IPS-20b (cell line): ENCODE measurements around the gene LUC7L.
"Not testable (repeated sequence)": the region's sequence is repeated elsewhere in the genome, so short reads cannot be mapped to it uniquely, and the experiment has no call there.

Source experiments
- H3K27ac ChIP-seq: one replicate; pipeline ENCODE4 v1.5.1; 2013; ENCODE audit warnings: low read length
- H3K27me3 ChIP-seq: 2 replicates; pipeline ENCODE4 v1.6.1; 2013; ENCODE audit warnings: mild to moderate bottlenecking, low read length, inconsistent platforms; ENCODE audit not compliant: insufficient read depth
- H3K36me3 ChIP-seq: 2 replicates; pipeline ENCODE4 v1.6.1; 2013; ENCODE audit warnings: low read depth, mild to moderate bottlenecking, inconsistent platforms, low read length, moderate library complexity; ENCODE audit not compliant: insufficient read depth
- H3K4me1 ChIP-seq: 2 replicates; pipeline ENCODE4 v1.6.1; 2013; ENCODE audit warnings: mild to moderate bottlenecking, control low read depth, inconsistent platforms, low read length, moderate library complexity; ENCODE audit not compliant: insufficient read depth
- H3K4me3 ChIP-seq: 2 replicates; pipeline ENCODE4 v1.5.1; 2013; ENCODE audit warnings: mild to moderate bottlenecking, low read length, inconsistent platforms
- H3K9ac ChIP-seq: 2 replicates; pipeline ENCODE4 v1.6.1; 2013; ENCODE audit warnings: low read depth, mild to moderate bottlenecking, inconsistent platforms, low read length, moderate library complexity
- H3K9me3 ChIP-seq: 2 replicates; pipeline ENCODE4 v1.6.1; 2013; ENCODE audit warnings: mild to moderate bottlenecking, low read depth, low read length, inconsistent platforms; ENCODE audit not compliant: insufficient read depth

Gene LUC7L

DNA sequence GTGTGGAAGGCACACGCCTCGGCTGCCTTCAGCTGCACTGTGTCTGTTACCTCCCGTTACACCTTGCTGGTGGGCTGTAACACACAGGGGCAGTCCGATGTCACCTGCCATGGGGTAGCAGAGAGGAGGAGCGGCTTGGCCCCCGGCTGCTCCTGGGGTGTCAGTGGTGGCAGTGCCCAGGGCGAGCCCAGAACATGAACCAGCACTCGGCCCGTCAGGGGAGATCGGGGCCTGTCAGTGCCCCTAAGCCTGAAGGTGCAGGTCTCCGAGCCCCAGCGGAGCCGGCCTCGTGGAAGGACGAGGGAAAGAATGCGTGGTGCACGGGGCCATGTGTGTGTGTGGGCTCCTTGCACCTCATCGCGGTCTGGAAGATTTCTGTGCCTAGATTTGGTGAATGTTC lies 31.1 kb upstream of the LUC7L start:
- H3K4me3 ChIP-seq = no peak overlapping the region
- H3K4me1 ChIP-seq = no peaks in the 10 kb centered on the region
- H3K9ac ChIP-seq = no peak overlapping the region
- H3K27me3 ChIP-seq = no peaks in the 10 kb centered on the region
- no peaks in the 10 kb centered on the region for H3K9me3 ChIP-seq
- H3K36me3 ChIP-seq = peaks cover 56% of the 10 kb centered on the region
- H3K27ac ChIP-seq = no peak overlapping the region

DNA sequence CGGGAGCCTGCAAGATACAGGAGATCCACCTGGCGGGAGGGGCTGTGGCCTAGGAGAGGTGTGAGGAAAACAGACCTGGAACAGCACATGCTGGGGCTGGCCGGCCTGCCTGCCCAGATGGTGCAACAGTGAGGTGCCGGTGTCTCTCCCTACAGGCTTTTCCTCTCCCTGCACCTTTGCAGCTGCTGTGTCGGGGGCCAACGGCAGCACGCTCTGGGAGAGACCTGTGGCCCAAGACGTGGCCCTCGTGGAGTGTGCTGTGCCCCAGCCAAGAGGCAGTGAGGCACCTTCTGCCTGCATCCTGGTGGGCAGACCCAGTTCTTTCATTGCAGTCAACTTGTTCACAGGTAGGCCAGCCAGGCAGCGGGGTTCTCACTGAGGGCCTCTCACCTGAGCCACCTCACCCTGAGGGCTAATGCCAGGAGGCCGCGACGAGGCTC lies 30.6 kb upstream of the LUC7L start:
- peaks cover 61% of the 10 kb centered on the region for H3K36me3 ChIP-seq
- no peaks in the 10 kb centered on the region for H3K27me3 ChIP-seq
- H3K4me1 ChIP-seq = no peaks in the 10 kb centered on the region
- no peaks in the 10 kb centered on the region for H3K9me3 ChIP-seq
- no peak overlapping the region for H3K27ac ChIP-seq
- H3K4me3 ChIP-seq = no peak overlapping the region
- H3K9ac ChIP-seq = no peak overlapping the region

DNA sequence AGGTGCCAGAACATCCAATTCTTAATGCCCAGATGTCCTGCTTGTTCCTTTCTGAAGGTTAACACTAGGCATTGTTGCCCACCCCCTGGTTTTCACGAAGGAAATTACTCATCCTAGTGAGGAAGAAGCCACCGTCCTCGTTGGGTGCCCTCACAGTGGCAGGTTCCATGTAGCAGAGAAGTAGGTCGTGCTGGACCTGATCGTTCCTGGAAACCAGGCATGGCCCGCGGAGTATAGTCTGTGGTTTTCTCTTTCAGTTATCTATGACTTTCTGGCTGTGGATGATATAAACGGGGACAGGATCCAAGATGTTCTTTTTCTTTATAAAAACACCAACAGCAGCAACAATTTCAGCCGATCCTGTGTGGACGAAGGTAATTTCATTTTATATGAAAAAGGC lies 30.0 kb upstream of the LUC7L start:
- Histone ChIP-seq H3K27ac (no peak overlapping the region), H3K9me3 (no peaks in the 10 kb centered on the region), H3K4me1 (no peaks in the 10 kb centered on the region), H3K36me3 (peaks cover 60% of the 10 kb centered on the region), H3K9ac (no peak overlapping the region), H3K27me3 (no peaks in the 10 kb centered on the region), H3K4me3 (no peak overlapping the region)

DNA sequence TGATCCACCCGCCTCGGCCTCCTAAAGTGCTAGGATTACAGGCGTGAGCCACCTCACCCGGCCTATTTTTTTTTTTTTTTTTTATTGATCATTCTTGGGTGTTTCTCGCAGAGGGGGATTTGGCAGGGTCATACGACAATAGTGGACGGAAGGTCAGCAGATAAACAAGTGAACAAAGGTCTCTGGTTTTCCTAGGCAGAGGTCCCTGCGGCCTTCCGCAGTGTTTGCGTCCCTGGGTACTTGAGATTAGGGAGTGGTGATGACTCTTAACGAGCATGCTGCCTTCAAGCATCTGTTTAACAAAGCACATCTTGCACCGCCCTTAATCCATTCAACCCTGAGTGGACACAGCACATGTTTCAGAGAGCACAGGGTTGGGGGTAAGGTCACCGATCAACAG lies 28.8 kb upstream of the LUC7L start:
- H3K27ac ChIP-seq, H3K4me3 ChIP-seq, H3K9ac ChIP-seq, H3K4me1 ChIP-seq, H3K9me3 ChIP-seq, H3K27me3 ChIP-seq: not testable (repeated sequence)
- H3K36me3 ChIP-seq = peaks cover 58% of the 10 kb centered on the region

DNA sequence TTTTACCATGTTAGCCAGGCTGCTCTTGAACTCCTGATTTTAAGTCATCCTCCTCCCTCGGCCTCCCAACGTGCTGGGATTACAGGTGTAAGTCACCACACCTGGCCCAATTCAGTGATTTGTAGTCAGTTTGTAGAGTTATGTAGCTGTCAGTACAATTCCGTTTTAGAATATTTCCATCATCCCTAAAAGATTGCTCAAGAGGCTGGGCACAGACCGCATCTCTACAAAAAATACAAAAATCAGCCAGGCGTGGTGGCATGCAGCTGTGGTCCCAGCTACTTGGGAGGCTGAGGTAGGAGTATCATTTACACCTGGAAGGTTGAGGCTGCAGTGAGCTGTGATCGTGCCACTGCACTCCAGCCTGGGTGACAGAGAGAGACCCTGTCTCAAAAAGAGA lies 25.9 kb upstream of the LUC7L start:
- Histone ChIP-seq H3K9me3 (no peaks in the 10 kb centered on the region), H3K36me3 (peaks cover 43% of the 10 kb centered on the region), H3K4me1 (no peaks in the 10 kb centered on the region), H3K9ac (no peak overlapping the region), H3K27ac (no peak overlapping the region), H3K4me3 (no peak overlapping the region), H3K27me3 (no peaks in the 10 kb centered on the region)

DNA sequence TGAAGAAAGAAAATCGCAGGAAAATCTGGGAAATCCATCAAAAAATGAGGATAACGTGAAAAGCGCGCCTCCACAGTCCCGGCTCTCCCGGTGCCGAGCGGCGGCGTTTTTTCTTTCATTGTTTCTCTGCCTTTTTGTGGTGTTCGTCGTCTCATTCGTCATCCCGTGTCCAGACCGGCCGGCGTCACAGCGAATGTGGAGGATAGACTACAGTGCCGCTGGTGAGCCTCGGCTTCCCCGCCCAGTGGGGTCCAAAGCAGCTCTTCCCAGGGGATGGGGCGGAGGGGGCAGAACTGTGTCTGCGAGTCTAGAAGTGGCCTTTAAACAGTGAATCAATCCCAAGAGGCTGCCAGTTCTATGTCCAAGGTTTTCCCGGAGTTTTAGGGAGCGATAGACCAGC lies 25.2 kb upstream of the LUC7L start:
- Histone ChIP-seq H3K4me1 (no peaks in the 10 kb centered on the region), H3K4me3 (no peak overlapping the region), H3K9ac (no peak overlapping the region), H3K27ac (no peak overlapping the region), H3K9me3 (no peaks in the 10 kb centered on the region), H3K36me3 (peaks cover 36% of the 10 kb centered on the region), H3K27me3 (no peaks in the 10 kb centered on the region)

DNA sequence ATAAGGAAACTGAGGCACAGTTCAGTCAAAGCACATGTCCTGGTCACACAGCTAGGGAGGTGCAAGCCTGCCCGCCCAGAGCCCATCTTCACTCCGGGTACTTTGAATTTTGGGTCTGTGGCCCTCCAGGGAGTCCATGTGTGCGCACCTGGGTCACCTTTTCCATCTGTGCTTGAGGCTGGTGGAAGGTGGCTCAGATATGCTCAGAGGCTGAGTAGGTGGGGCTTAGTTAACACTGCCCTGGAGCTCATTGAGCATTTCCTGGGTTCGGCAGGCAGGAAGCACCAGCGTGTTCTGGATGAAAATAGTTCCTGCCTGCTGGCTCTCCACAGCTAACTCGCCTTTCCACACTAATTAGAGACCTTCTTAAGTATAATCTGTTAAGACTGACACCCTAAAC lies 24.6 kb upstream of the LUC7L start:
- Histone ChIP-seq H3K4me1 (no peaks in the 10 kb centered on the region), H3K36me3 (peaks cover 30% of the 10 kb centered on the region), H3K27ac (no peak overlapping the region), H3K4me3 (no peak overlapping the region), H3K9me3 (no peaks in the 10 kb centered on the region), H3K27me3 (no peaks in the 10 kb centered on the region), H3K9ac (no peak overlapping the region)

DNA sequence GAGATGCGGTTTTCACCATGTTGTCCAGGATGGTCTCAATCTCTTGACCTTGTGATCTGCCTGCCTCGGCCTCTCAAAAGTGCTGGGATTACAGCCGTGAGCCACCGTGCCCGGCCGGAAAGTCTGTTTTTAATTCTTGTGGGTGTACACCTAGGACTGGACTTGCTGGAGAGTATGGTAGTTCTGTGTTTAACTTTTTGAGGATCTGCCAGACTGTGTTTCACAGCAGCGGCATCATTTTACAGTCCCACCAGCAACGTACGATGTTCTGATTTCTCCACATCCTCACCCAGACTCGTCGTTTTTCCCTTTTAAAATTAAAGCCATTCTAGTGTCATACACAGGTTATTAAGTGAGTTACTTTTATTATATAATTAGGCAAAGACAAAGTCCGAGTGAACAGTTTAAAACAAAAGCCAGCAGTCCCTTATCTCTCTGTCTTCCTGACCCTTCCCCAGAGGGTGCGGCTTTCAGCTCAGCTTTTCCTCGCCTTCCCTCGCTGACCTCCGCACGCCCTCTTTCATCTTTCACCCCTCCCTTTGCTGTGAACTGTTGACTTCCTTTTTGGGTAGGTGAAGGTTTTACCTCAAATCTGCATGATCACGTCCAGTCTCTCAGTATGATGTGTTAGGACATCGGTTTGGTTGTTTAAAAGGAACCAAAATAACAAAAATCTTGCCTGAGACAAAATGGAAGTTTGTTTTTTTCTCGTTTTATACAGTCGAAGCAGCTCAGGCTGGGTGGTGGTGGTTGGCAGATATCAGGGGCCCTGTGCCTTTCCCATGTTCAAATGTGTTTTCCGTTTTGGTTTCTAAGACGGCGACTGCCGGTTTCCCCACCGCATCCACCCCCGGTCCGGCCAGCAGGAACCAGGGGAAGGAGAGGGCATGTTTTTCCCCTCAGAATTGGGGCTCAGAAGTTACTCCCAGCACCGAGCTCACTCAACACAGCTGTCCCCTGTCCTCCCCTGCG lies 23.4 kb upstream of the LUC7L start:
- Histone ChIP-seq H3K9ac (no peak overlapping the region), H3K4me3 (no peak overlapping the region), H3K4me1 (no peaks in the 10 kb centered on the region), H3K9me3 (no peaks in the 10 kb centered on the region), H3K27me3 (no peaks in the 10 kb centered on the region), H3K27ac (no peak overlapping the region), H3K36me3 (peaks cover 30% of the 10 kb centered on the region)

DNA sequence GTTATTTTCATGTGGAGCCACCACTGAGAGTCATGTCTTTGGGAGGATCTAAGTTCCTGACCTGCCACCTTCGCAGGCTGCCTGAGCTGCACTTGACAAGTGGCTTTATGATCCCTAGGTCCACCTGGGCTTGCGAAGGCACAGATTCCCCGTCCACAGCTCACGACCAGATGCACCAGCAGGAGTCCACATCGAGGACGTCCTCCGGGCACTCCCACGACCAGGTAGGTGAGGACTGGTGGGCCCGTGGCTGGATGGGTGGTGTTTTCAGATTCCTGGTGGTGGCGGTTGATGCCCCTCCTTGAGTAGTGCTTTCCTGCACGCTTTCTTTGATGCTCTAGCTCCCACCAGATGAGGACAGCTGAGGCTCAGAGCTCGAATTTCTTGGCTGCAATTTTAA lies 20.2 kb upstream of the LUC7L start:
- Histone ChIP-seq H3K4me3 (no peak overlapping the region), H3K36me3 (peaks cover 14% of the 10 kb centered on the region), H3K27me3 (no peaks in the 10 kb centered on the region), H3K9ac (no peak overlapping the region), H3K27ac (no peak overlapping the region), H3K4me1 (no peaks in the 10 kb centered on the region), H3K9me3 (no peaks in the 10 kb centered on the region)

DNA sequence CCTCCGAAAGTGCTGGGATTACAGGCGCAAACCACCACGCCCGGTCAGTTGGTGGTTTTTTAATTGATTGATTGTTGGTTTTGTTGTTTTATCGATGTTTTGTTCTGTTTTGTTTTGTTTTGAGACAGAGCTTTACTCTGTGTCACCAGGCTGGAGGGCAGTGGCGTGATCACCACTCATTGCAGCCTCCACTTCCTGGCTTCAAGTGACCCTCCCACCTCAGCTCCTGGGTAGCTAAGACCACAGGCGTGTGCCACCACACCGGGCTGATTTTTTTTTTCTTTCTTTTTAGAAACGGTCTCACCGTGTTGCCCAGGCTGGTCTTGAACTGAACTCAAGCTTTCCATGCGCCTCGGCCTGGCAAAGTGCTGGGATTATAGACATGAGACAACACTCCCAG lies 17.8 kb upstream of the LUC7L start:
- H3K4me1 ChIP-seq = no peaks in the 10 kb centered on the region
- no peak overlapping the region for H3K9ac ChIP-seq
- H3K9me3 ChIP-seq = no peaks in the 10 kb centered on the region
- H3K27me3 ChIP-seq = no peaks in the 10 kb centered on the region
- H3K27ac ChIP-seq = no peak overlapping the region
- H3K4me3 ChIP-seq = no peak overlapping the region
- peaks cover 6% of the 10 kb centered on the region for H3K36me3 ChIP-seq

DNA sequence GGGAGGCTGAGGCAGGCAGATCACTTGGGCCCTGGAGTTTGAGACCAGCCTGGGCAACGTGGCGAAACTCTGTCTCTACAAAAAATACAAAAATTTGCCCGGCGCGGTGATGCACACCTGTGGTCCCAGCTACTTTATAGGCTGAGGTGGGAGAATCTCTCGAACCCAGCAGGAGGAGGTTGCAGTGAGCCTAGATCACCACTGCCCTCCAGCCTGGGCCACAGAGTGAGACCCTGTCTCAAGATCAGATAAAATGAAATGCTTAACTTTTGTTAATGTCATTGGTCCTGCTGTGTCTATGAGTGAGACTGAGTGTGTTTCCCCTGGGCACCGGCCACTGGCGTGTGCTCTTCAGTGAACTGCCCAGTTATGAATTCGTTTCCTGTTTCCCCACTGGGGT lies 15.9 kb upstream of the LUC7L start:
- no peak overlapping the region for H3K27ac ChIP-seq
- no peaks in the 10 kb centered on the region for H3K4me1 ChIP-seq
- H3K27me3 ChIP-seq = no peaks in the 10 kb centered on the region
- peaks cover 4% of the 10 kb centered on the region; the same call in 1 of the 2 replicates for H3K36me3 ChIP-seq
- H3K4me3 ChIP-seq = no peak overlapping the region
- H3K9ac ChIP-seq = no peak overlapping the region
- H3K9me3 ChIP-seq = no peaks in the 10 kb centered on the region

DNA sequence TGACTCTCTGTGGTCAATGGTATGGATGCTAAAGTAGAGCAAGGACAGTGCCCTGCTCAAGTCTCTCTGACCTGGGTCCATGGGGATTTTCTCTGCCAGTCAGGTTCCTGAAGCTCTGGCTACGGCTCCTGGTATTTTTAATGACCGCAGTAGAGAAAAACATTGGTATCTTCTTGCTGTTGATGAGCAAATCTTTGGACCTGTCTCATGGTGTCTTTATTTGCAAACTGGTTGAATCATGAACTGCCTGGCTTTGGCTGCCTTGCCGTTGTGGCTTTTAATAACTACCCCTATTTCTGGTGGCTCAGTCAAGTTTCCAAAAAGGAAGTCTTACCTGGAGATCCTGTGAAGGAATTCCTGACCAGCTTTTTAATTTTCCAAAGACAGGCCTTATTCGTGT lies 14.1 kb upstream of the LUC7L start:
- no peaks in the 10 kb centered on the region for H3K9me3 ChIP-seq
- H3K27ac ChIP-seq = no peak overlapping the region
- H3K27me3 ChIP-seq = no peaks in the 10 kb centered on the region
- H3K9ac ChIP-seq = no peak overlapping the region
- no peak overlapping the region for H3K4me3 ChIP-seq
- no peaks in the 10 kb centered on the region for H3K4me1 ChIP-seq
- H3K36me3 ChIP-seq = 0 out of 2 replicates have a peak, but pooled peaks cover 4% of the 10 kb centered on the region
